ENCODE measurements around the gene DENND2A.

DNA sequence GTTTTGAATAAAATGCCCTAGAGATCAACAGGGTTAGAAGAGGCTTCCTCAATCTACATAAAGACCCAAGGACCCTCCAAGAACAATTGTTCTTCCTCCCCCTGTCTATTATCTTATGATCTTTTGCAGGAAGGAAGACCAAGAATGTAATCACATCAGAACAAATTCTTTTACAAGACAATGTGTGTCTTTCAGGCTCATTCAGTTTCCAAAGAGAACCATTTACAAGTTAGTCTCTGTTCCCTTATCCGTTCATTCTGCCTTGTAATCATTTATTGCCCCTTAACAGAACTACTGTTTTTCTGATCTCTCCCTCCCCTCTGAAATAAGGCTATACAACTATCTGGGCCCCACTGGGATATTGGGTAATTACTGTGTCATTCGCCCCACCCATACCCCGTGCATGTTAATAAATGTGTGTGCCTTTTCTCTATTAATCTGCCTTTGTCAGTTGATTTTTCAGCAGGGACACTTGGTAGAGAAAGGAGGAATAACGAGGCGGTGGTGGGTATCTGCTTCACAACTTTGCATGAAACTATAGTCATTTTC lies 155.6 kb downstream of the DENND2A start:
- TF ChIP-seq POLR2A (IDR thresholded peaks at IDR 0.05; ENCODE audit: low read depth, low read length) (no peak), ESRRA (IDR thresholded peaks at IDR 0.05; ENCODE audit: low read length) (no peak), NRF1 (conservative IDR thresholded peaks at IDR 0.05; ENCODE audit: low read depth, low read length) (no peak), POU2F2 (IDR thresholded peaks at IDR 0.05; ENCODE audit: borderline replicate concordance, low read depth, low read length) (no peak), STAT1 (conservative IDR thresholded peaks at IDR 0.05) (no peak), CEBPB (IDR thresholded peaks at IDR 0.05; ENCODE audit: borderline replicate concordance in 1 of 2, low read depth in 2 of 2, low read length in 2 of 2) (no peak), RAD21 (IDR thresholded peaks at IDR 0.05; ENCODE audit: insufficient read depth, low read depth, low read length) (no peak)
- TF ChIP-seq, protein P1, sequence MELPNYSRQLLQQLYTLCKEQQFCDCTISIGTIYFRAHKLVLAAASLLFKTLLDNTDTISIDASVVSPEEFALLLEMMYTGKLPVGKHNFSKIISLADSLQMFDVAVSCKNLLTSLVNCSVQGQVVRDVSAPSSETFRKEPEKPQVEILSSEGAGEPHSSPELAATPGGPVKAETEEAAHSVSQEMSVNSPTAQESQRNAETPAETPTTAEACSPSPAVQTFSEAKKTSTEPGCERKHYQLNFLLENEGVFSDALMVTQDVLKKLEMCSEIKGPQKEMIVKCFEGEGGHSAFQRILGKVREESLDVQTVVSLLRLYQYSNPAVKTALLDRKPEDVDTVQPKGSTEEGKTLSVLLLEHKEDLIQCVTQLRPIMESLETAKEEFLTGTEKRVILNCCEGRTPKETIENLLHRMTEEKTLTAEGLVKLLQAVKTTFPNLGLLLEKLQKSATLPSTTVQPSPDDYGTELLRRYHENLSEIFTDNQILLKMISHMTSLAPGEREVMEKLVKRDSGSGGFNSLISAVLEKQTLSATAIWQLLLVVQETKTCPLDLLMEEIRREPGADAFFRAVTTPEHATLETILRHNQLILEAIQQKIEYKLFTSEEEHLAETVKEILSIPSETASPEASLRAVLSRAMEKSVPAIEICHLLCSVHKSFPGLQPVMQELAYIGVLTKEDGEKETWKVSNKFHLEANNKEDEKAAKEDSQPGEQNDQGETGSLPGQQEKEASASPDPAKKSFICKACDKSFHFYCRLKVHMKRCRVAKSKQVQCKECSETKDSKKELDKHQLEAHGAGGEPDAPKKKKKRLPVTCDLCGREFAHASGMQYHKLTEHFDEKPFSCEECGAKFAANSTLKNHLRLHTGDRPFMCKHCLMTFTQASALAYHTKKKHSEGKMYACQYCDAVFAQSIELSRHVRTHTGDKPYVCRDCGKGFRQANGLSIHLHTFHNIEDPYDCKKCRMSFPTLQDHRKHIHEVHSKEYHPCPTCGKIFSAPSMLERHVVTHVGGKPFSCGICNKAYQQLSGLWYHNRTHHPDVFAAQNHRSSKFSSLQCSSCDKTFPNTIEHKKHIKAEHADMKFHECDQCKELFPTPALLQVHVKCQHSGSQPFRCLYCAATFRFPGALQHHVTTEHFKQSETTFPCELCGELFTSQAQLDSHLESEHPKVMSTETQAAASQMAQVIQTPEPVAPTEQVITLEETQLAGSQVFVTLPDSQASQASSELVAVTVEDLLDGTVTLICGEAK (IDR thresholded peaks at IDR 0.05; ENCODE audit: borderline replicate concordance), result no peak
- TF ChIP-seq, protein P2, sequence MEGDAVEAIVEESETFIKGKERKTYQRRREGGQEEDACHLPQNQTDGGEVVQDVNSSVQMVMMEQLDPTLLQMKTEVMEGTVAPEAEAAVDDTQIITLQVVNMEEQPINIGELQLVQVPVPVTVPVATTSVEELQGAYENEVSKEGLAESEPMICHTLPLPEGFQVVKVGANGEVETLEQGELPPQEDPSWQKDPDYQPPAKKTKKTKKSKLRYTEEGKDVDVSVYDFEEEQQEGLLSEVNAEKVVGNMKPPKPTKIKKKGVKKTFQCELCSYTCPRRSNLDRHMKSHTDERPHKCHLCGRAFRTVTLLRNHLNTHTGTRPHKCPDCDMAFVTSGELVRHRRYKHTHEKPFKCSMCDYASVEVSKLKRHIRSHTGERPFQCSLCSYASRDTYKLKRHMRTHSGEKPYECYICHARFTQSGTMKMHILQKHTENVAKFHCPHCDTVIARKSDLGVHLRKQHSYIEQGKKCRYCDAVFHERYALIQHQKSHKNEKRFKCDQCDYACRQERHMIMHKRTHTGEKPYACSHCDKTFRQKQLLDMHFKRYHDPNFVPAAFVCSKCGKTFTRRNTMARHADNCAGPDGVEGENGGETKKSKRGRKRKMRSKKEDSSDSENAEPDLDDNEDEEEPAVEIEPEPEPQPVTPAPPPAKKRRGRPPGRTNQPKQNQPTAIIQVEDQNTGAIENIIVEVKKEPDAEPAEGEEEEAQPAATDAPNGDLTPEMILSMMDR (IDR thresholded peaks at IDR 0.05 in 2 of 3, conservative IDR thresholded peaks at IDR 0.05 in 1 of 3; ENCODE audit: control insufficient read depth in 2 of 3, extremely low read depth in 1 of 3, insufficient read depth in 1 of 3, low read depth in 3 of 3, low read length in 3 of 3), result no peak

Measured in GM12878 (cell line).